Astrocyte of the spinal cord (primary cell): ENCODE measurements around the gene BCO1.

Experiments used
- DNase-seq: peaks from one replicate; pipeline ENCODE4 v3.0.0; 2011; ENCODE audit warnings: low read depth, low spot score
- H3K4me3 ChIP-seq: 2 replicates; pipeline ENCODE4 v1.5.1; 2011; ENCODE audit warnings: low read depth, mild to moderate bottlenecking, low read length, moderate library complexity
- in situ Hi-C: cut with HindIII; loops from 2 replicates; pipeline ENCODE4 v1.10.0; 2017; ENCODE audit warnings: low sequenced_read_pairs
- TF ChIP-seq, protein P1 (sequence below): IDR thresholded peaks from 2 replicates; pipeline ENCODE4 v1.5.1; 2012; ENCODE audit warnings: low read depth, mild to moderate bottlenecking, low read length, inconsistent platforms

The BCO1 gene

DNA sequence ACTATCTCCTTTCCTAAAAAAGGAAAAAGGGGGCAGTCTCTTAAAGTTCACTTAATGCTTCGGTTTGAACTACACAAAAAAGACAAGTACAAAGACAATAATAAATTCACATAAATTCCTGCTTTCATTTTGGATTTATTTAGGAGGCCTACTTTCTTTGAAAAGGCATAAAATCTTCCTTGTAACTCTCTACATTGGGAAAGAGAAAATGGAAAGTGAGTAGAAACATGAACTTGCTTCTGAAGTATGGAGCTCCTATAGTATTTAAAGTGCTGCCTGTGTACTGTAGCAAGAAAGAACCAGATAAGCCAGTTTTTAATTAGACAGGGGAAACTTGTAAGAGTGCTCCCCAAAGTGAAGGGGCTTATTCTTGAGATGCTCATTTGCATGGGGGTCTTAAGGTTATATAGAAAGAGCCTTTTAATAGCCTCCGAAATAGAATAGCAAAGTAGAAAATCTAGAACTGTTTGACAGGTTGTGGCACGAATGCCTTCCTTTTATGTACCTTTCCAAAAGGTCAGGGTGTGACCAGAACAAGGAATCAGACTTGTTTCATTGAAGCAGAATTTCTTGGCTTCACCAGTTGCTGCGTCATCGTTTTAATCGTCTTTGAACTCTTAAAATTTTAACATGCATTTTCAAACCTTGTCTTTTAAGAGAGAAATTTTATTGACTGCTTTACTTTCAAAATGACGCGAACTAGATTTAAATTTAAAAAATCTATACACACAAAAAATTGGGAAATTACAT, 89.1 kb downstream of the BCO1 start:
- in situ Hi-C loops = no loop called here
- no peak overlapping the region for H3K4me3 ChIP-seq
- TF ChIP-seq, protein P1, sequence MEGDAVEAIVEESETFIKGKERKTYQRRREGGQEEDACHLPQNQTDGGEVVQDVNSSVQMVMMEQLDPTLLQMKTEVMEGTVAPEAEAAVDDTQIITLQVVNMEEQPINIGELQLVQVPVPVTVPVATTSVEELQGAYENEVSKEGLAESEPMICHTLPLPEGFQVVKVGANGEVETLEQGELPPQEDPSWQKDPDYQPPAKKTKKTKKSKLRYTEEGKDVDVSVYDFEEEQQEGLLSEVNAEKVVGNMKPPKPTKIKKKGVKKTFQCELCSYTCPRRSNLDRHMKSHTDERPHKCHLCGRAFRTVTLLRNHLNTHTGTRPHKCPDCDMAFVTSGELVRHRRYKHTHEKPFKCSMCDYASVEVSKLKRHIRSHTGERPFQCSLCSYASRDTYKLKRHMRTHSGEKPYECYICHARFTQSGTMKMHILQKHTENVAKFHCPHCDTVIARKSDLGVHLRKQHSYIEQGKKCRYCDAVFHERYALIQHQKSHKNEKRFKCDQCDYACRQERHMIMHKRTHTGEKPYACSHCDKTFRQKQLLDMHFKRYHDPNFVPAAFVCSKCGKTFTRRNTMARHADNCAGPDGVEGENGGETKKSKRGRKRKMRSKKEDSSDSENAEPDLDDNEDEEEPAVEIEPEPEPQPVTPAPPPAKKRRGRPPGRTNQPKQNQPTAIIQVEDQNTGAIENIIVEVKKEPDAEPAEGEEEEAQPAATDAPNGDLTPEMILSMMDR = no peak
- DNase-seq = no peak

GRCh38 chr16:81329947-81330346, 91.5 kb downstream of the BCO1 start:
- DNase-seq = no peak
- in situ Hi-C loops = no loop called here
- H3K4me3 ChIP-seq = no peak overlapping the region
- TF ChIP-seq, protein P1 = no peak

GRCh38 chr16:81333356-81333755, 94.9 kb downstream of the BCO1 start:
- TF ChIP-seq, protein P1 = no peak
- H3K4me3 ChIP-seq = no peak overlapping the region
- in situ Hi-C loops = no loop called here
- no peak for DNase-seq

DNA sequence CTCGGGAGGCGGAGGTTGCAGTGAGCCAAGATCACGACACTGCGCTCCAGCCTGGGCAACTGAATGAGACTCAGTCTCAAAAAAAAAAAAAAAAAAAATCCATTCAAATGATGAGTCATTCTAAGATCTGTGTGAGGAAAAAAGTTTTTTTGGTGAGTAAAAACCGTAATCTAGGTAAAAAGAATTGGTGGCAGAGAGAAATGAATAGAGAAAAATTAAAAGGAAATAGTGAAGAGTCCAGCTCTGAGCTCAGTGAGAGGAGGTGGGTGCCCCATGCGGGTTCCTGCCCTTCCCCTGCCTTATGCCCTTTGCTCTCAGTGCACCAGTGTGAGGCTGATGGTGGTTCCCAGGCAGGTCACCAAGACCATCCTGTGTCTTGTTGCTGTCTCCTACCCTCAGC, 97.2 kb downstream of the BCO1 start:
- in situ Hi-C loops = no loop called here
- DNase-seq = no peak
- no peak overlapping the region for H3K4me3 ChIP-seq
- TF ChIP-seq, protein P1 = no peak

- no peak overlapping the region for H3K4me3 ChIP-seq
- TF ChIP-seq, protein P1 = no peak
- in situ Hi-C loops = no loop called here
- no peak for DNase-seq
Measured at GRCh38 chr16:81337097-81337496, 98.6 kb downstream of the BCO1 start.
